GM23338 (cell line): ENCODE data around the gene PDE2A. TPM values are rescaled to one million over a fixed set of nuclear protein-coding genes. Genes with fewer than 3 reads are reported as not detected.

Experiments used
- ATAC-seq: fragments of 200-7000 bp; cut with Tn5 transposase; 3 replicates; pipeline ENCODE4 v1.9.1; 2020
- DNase-seq: peaks from one replicate; pipeline ENCODE4 v3.0.0-alpha.2; 2015; ENCODE audit warnings: low spot score
- H2AFZ ChIP-seq: fragments of 200-600 bp; sonication (generic); 2 replicates; pipeline ENCODE4 v1.8.0; 2016; ENCODE audit warnings: antibody characterized with exemption, mild to moderate bottlenecking, moderate library complexity
- H3F3A ChIP-seq: fragments of 200-600 bp; sonication (generic); replicated peaks from 2 replicates; pipeline ENCODE4 v1.8.0; 2017; ENCODE audit warnings: antibody characterized with exemption, mixed run types, low read depth
- H3K27ac ChIP-seq: fragments of 200-600 bp; sonication (generic); 2 replicates; pipeline ENCODE4 v1.6.1; 2016; ENCODE audit warnings: low read depth
- H3K27me3 ChIP-seq: fragments of 200-600 bp; sonication (generic); 2 replicates; pipeline ENCODE4 v1.8.0; 2016; ENCODE audit warnings: mild to moderate bottlenecking, mixed run types, moderate library complexity; ENCODE audit not compliant: insufficient read depth
- H3K36me3 ChIP-seq: fragments of 200-600 bp; sonication (generic); 2 replicates; pipeline ENCODE4 v1.8.0; 2016; ENCODE audit warnings: mild to moderate bottlenecking; ENCODE audit not compliant: insufficient read depth
- H3K4me1 ChIP-seq: fragments of 200-600 bp; sonication (generic); 2 replicates; pipeline ENCODE4 v1.8.0; 2016; ENCODE audit warnings: mild to moderate bottlenecking, moderate library complexity; ENCODE audit not compliant: insufficient read depth
- H3K4me2 ChIP-seq: fragments of 200-600 bp; sonication (generic); 2 replicates; pipeline ENCODE4 v1.7.1; 2017; ENCODE audit warnings: mixed run types
- H3K4me3 ChIP-seq: fragments of 200-600 bp; sonication (generic); 2 replicates; pipeline ENCODE4 v1.6.1; 2016; ENCODE audit warnings: mixed run types
- H3K79me2 ChIP-seq: fragments of 200-600 bp; sonication (generic); replicated peaks from 2 replicates; pipeline ENCODE4 v1.8.0; 2017; ENCODE audit warnings: mild to moderate bottlenecking; ENCODE audit not compliant: insufficient read depth
- H3K9me2 ChIP-seq: fragments of 200-600 bp; sonication (generic); 2 replicates; pipeline ENCODE4 v1.8.0; 2017; ENCODE audit not compliant: insufficient read depth
- H4K20me1 ChIP-seq: fragments of 200-600 bp; sonication (generic); replicated peaks from 2 replicates; pipeline ENCODE4 v1.8.0; 2017; ENCODE audit warnings: mild to moderate bottlenecking; ENCODE audit not compliant: insufficient read depth
- H3K27ac Mint-ChIP-seq: 2 replicates; pipeline ENCODE4 v1.8.0; 2020; ENCODE audit warnings: inconsistent platforms, mild to moderate bottlenecking, moderate library complexity, mixed read lengths
- H3K27me3 Mint-ChIP-seq: 3 replicates; pipeline ENCODE4 v1.8.0; 2022; ENCODE audit warnings: low read depth, mild to moderate bottlenecking, moderate library complexity, mixed read lengths, inconsistent platforms; ENCODE audit not compliant: insufficient read depth, poor library complexity
- H3K36me3 Mint-ChIP-seq: 3 replicates; pipeline ENCODE4 v1.8.0; 2021; ENCODE audit warnings: low read depth, mild to moderate bottlenecking, inconsistent platforms, moderate library complexity, mixed read lengths
- H3K4me1 Mint-ChIP-seq: 3 replicates; pipeline ENCODE4 v1.8.0; 2020; ENCODE audit warnings: mild to moderate bottlenecking, inconsistent platforms, mixed read lengths
- H3K4me3 Mint-ChIP-seq: 3 replicates; pipeline ENCODE4 v1.8.0; 2021; ENCODE audit warnings: moderate library complexity, mild to moderate bottlenecking, inconsistent platforms, mixed read lengths
- H3K9me3 Mint-ChIP-seq: 3 replicates; pipeline ENCODE4 v1.8.0; 2020; ENCODE audit warnings: moderate library complexity, mild to moderate bottlenecking, inconsistent platforms, mixed read lengths
- EZH2 ChIP-seq: fragments of 200-600 bp; sonication (generic); IDR thresholded peaks from one replicate; pipeline ENCODE4 v1.8.0; 2017; ENCODE audit warnings: antibody characterized with exemption, mild to moderate bottlenecking, low read depth; ENCODE audit not compliant: unreplicated experiment
- JUNB ChIP-seq: IDR thresholded peaks from one replicate; pipeline ENCODE4 v1.6.1; 2016; ENCODE audit warnings: antibody characterized with exemption; ENCODE audit not compliant: unreplicated experiment
- REST ChIP-seq: IDR thresholded peaks from one replicate; pipeline ENCODE4 v1.6.1; 2018; ENCODE audit warnings: antibody characterized with exemption; ENCODE audit not compliant: unreplicated experiment
- ZNF114 ChIP-seq: fragments of 250-450 bp; sonication (Bioruptor Pico); IDR thresholded peaks from 2 replicates; pipeline ENCODE4 v1.5.0; 2020; ENCODE audit warnings: mild to moderate bottlenecking, moderate library complexity
- ZNF331 ChIP-seq: fragments of 250-450 bp; sonication (Bioruptor Pico); IDR thresholded peaks from 2 replicates; pipeline ENCODE4 v1.5.0; 2020; ENCODE audit warnings: low read depth, mild to moderate bottlenecking, moderate library complexity
- polyA plus RNA-seq: library from polyadenylated mRNA; unstranded; fragments of >200 nt; fragmentation: Nextera tagmentation; extraction: Ambion mirVana; gene quantifications from 2 replicates; pipeline ENCODE4 v1.2.1, GENCODE V29; 2016
- total RNA-seq: library from RNA; depleted of rRNA; stranded (reverse); fragments of >200 nt; shearing (Covaris generic); gene quantifications from 2 replicates; pipeline ENCODE4 v1.2.3, GENCODE V29; 2014
- TF ChIP-seq, protein P1 (sequence below), 2 experiments: fragments of 200-600 bp in 1 of 2; sonication (generic) in 1 of 2; conservative IDR thresholded peaks; 2 replicates each; pipeline versions ENCODE4 v1.5.1 to v1.6.1; 2016 to 2017; ENCODE audit warnings: antibody characterized with exemption in 2 of 2, low read depth in 2 of 2, mild to moderate bottlenecking in 2 of 2, moderate library complexity in 1 of 2

The PDE2A gene
- total and polyA plus RNA-seq, 2 experiments from 2014 or later = 4.3 to 16.2 TPM

GRCh38 chr11:72609045-72609444, 65.2 kb downstream of the PDE2A start:
- no peak overlapping the region for H2AFZ ChIP-seq
- no peaks in the 10 kb centered on the region; the same call in 1 of the 2 replicates for H4K20me1 ChIP-seq
- peak; percentile 53 for DNase-seq
- Mint-ChIP-seq H3K36me3 (no peaks in the 10 kb centered on the region), H3K9me3 (no peaks in the 10 kb centered on the region), H3K4me3 (no peak overlapping the region), H3K27me3 (peaks cover 18% of the 10 kb centered on the region), H3K27ac (no peak overlapping the region), H3K4me1 (peaks cover 6% of the 10 kb centered on the region; the same call in 1 of the 3 replicates)
- H3K4me1 ChIP-seq = no peaks in the 10 kb centered on the region
- H3K4me3 ChIP-seq = no peak overlapping the region
- ATAC-seq = peak; percentile 64
- no peaks in the 10 kb centered on the region for H3F3A ChIP-seq
- 0 out of 2 replicates have a peak, but pooled peaks cover 3% of the 10 kb centered on the region for H3K9me2 ChIP-seq
- no peaks in the 10 kb centered on the region for H3K27me3 ChIP-seq
- TF ChIP-seq, protein P1, sequence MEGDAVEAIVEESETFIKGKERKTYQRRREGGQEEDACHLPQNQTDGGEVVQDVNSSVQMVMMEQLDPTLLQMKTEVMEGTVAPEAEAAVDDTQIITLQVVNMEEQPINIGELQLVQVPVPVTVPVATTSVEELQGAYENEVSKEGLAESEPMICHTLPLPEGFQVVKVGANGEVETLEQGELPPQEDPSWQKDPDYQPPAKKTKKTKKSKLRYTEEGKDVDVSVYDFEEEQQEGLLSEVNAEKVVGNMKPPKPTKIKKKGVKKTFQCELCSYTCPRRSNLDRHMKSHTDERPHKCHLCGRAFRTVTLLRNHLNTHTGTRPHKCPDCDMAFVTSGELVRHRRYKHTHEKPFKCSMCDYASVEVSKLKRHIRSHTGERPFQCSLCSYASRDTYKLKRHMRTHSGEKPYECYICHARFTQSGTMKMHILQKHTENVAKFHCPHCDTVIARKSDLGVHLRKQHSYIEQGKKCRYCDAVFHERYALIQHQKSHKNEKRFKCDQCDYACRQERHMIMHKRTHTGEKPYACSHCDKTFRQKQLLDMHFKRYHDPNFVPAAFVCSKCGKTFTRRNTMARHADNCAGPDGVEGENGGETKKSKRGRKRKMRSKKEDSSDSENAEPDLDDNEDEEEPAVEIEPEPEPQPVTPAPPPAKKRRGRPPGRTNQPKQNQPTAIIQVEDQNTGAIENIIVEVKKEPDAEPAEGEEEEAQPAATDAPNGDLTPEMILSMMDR (conservative IDR thresholded peaks at IDR 0.05; ENCODE audit: low read depth in 2 of 2) = peak; percentile 66 to 75
- no peak for TF ChIP-seq REST
- H3K27ac ChIP-seq = no peak overlapping the region
- no peaks in the 10 kb centered on the region for H3K79me2 ChIP-seq
- H3K4me2 ChIP-seq = no peak overlapping the region
- H3K36me3 ChIP-seq = no peaks in the 10 kb centered on the region

DNA sequence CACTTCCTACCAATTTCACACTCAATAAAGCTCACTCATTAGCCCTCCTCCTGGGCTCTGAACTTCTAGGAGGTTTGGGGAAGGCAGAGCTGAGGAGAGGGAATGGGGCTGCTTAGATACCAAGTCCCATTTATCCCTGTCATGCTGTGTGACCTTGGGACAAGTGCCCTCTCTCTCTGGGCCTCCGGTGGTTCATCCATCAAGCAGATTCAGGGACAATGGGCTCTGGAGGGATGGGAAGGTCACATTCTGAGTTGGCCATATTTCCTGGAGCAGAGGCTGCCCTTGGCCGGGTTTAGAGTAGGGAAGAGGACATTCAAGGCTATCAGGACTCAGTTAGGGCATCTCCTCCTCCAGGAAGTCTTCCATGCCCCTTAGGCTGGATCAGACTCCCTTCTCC, 66.7 kb downstream of the PDE2A start:
- Histone ChIP-seq H3K4me3 (no peak overlapping the region), H3K27me3 (no peaks in the 10 kb centered on the region), H3K36me3 (no peaks in the 10 kb centered on the region), H3K9me2 (0 out of 2 replicates have a peak, but pooled peaks cover 3% of the 10 kb centered on the region), H3K4me2 (no peak overlapping the region), H3K27ac (no peak overlapping the region), H4K20me1 (no peaks in the 10 kb centered on the region; the same call in 1 of the 2 replicates), H3K4me1 (no peaks in the 10 kb centered on the region), H3F3A (no peaks in the 10 kb centered on the region), H3K79me2 (no peaks in the 10 kb centered on the region), H2AFZ (no peak overlapping the region)
- DNase-seq = no peak
- TF ChIP-seq JUNB (no peak), EZH2 (no peak), ZNF331 (CRISPR knock-in tag) (no peak), ZNF114 (CRISPR knock-in tag) (no peak)
- H3K27me3 Mint-ChIP-seq = peaks cover 12% of the 10 kb centered on the region
- H3K27ac Mint-ChIP-seq = no peak overlapping the region
- no peaks in the 10 kb centered on the region for H3K9me3 Mint-ChIP-seq
- H3K4me3 Mint-ChIP-seq = no peak overlapping the region
- no peaks in the 10 kb centered on the region for H3K36me3 Mint-ChIP-seq
- H3K4me1 Mint-ChIP-seq = peaks cover 6% of the 10 kb centered on the region; the same call in 1 of the 3 replicates
- ATAC-seq = no peak
